ENCODE data around the gene ADAMTSL1.

ADAMTSL1 gene

GRCh38 chr9:18806232-18807080, 332.5 kb downstream of the ADAMTSL1 start:
- H3K27me3 Mint-ChIP-seq, result peaks cover 2% of the 10 kb centered on the region
- ATAC-seq (no peak), DNase-seq (no peak)
- H3K36me3 Mint-ChIP-seq (ENCODE audit: low read depth), result peaks cover under 1% of the 10 kb centered on the region
- no peaks in the 10 kb centered on the region for H3K4me1 Mint-ChIP-seq
- no peak overlapping the region for H3K27ac Mint-ChIP-seq
- peaks cover 4% of the 10 kb centered on the region for H3K9me3 Mint-ChIP-seq
- no peak overlapping the region for H3K4me3 Mint-ChIP-seq

GRCh38 chr9:18810581-18810980, 336.6 kb downstream of the ADAMTSL1 start:
- no peak for ATAC-seq
- Mint-ChIP-seq H3K4me3 (no peak overlapping the region), H3K27ac (no peak overlapping the region), H3K9me3 (no peaks in the 10 kb centered on the region), H3K4me1 (no peaks in the 10 kb centered on the region), H3K27me3 (peaks cover 2% of the 10 kb centered on the region), H3K36me3 (ENCODE audit: low read depth) (no peaks in the 10 kb centered on the region)
- DNase-seq, result no peak

- no peaks in the 10 kb centered on the region for H3K36me3 Mint-ChIP-seq (ENCODE audit: low read depth)
- H3K27ac Mint-ChIP-seq, result no peak overlapping the region
- H3K27me3 Mint-ChIP-seq, result no peaks in the 10 kb centered on the region
- no peak overlapping the region for H3K4me3 Mint-ChIP-seq
- no peaks in the 10 kb centered on the region for H3K9me3 Mint-ChIP-seq
- DNase-seq, result no peak
- H3K4me1 Mint-ChIP-seq, result no peaks in the 10 kb centered on the region
- ATAC-seq, result no peak
Observed at GRCh38 chr9:18811171-18811570, 337.2 kb downstream of the ADAMTSL1 start.

- Mint-ChIP-seq H3K4me1 (no peaks in the 10 kb centered on the region), H3K36me3 (ENCODE audit: low read depth) (no peaks in the 10 kb centered on the region), H3K9me3 (no peaks in the 10 kb centered on the region), H3K27ac (no peak overlapping the region), H3K4me3 (no peak overlapping the region), H3K27me3 (no peaks in the 10 kb centered on the region)
- ATAC-seq (no peak), DNase-seq (no peak)
Observed at GRCh38 chr9:18819418-18819817, 345.5 kb downstream of the ADAMTSL1 start.

GRCh38 chr9:18820566-18821095, 346.7 kb downstream of the ADAMTSL1 start:
- H3K4me1 Mint-ChIP-seq, result peaks cover 2% of the 10 kb centered on the region
- H3K36me3 Mint-ChIP-seq (ENCODE audit: low read depth), result no peaks in the 10 kb centered on the region
- no peak overlapping the region for H3K4me3 Mint-ChIP-seq
- no peak for ATAC-seq
- no peak overlapping the region for H3K27ac Mint-ChIP-seq
- DNase-seq, result no peak
- no peaks in the 10 kb centered on the region for H3K9me3 Mint-ChIP-seq
- no peaks in the 10 kb centered on the region for H3K27me3 Mint-ChIP-seq

- Mint-ChIP-seq H3K4me1 (peaks cover 6% of the 10 kb centered on the region), H3K36me3 (ENCODE audit: low read depth) (no peaks in the 10 kb centered on the region), H3K27me3 (no peaks in the 10 kb centered on the region), H3K4me3 (no peak overlapping the region), H3K27ac (no peak overlapping the region), H3K9me3 (no peaks in the 10 kb centered on the region)
- DNase-seq (no peak), ATAC-seq (no peak)
Observed at GRCh38 chr9:18821788-18822187, 347.8 kb downstream of the ADAMTSL1 start.

GRCh38 chr9:18822850-18823249, 348.9 kb downstream of the ADAMTSL1 start:
- Mint-ChIP-seq H3K4me3 (no peak overlapping the region), H3K27me3 (no peaks in the 10 kb centered on the region), H3K27ac (no peak overlapping the region), H3K36me3 (ENCODE audit: low read depth) (no peaks in the 10 kb centered on the region), H3K4me1 (peaks cover 6% of the 10 kb centered on the region), H3K9me3 (no peaks in the 10 kb centered on the region)
- DNase-seq (no peak), ATAC-seq (no peak)

GRCh38 chr9:18824095-18824666, 350.2 kb downstream of the ADAMTSL1 start:
- H3K4me3 Mint-ChIP-seq, result no peak overlapping the region
- no peaks in the 10 kb centered on the region for H3K36me3 Mint-ChIP-seq (ENCODE audit: low read depth)
- no peak overlapping the region for H3K27ac Mint-ChIP-seq
- ATAC-seq (no peak), DNase-seq (no peak)
- no peaks in the 10 kb centered on the region for H3K9me3 Mint-ChIP-seq
- H3K27me3 Mint-ChIP-seq, result no peaks in the 10 kb centered on the region
- peaks cover 6% of the 10 kb centered on the region for H3K4me1 Mint-ChIP-seq

GRCh38 chr9:18825656-18826170, 351.8 kb downstream of the ADAMTSL1 start:
- H3K27me3 Mint-ChIP-seq, result no peaks in the 10 kb centered on the region
- H3K36me3 Mint-ChIP-seq (ENCODE audit: low read depth), result no peaks in the 10 kb centered on the region
- no peak overlapping the region for H3K27ac Mint-ChIP-seq
- no peak overlapping the region for H3K4me3 Mint-ChIP-seq
- peaks cover 6% of the 10 kb centered on the region for H3K4me1 Mint-ChIP-seq
- no peaks in the 10 kb centered on the region for H3K9me3 Mint-ChIP-seq
- ATAC-seq (no peak), DNase-seq (no peak)

- ATAC-seq, result no peak
- Mint-ChIP-seq H3K27ac (no peak overlapping the region), H3K36me3 (ENCODE audit: low read depth) (no peaks in the 10 kb centered on the region), H3K4me1 (peaks cover 6% of the 10 kb centered on the region), H3K27me3 (no peaks in the 10 kb centered on the region), H3K4me3 (no peak overlapping the region), H3K9me3 (no peaks in the 10 kb centered on the region)
- DNase-seq, result no peak
Observed at GRCh38 chr9:18826248-18826647, 352.3 kb downstream of the ADAMTSL1 start.

GRCh38 chr9:18829066-18829465, 355.1 kb downstream of the ADAMTSL1 start:
- H3K4me1 Mint-ChIP-seq, result peaks cover 6% of the 10 kb centered on the region
- no peaks in the 10 kb centered on the region for H3K36me3 Mint-ChIP-seq (ENCODE audit: low read depth)
- H3K27me3 Mint-ChIP-seq, result no peaks in the 10 kb centered on the region
- no peak overlapping the region for H3K27ac Mint-ChIP-seq
- no peak overlapping the region for H3K4me3 Mint-ChIP-seq
- no peaks in the 10 kb centered on the region for H3K9me3 Mint-ChIP-seq
- DNase-seq (no peak), ATAC-seq (no peak)

- H3K4me1 Mint-ChIP-seq, result peaks cover 6% of the 10 kb centered on the region
- no peak overlapping the region for H3K4me3 Mint-ChIP-seq
- ATAC-seq, result no peak
- DNase-seq, result no peak
- H3K27me3 Mint-ChIP-seq, result no peaks in the 10 kb centered on the region
- no peak overlapping the region for H3K27ac Mint-ChIP-seq
- H3K9me3 Mint-ChIP-seq, result no peaks in the 10 kb centered on the region
- H3K36me3 Mint-ChIP-seq (ENCODE audit: low read depth), result no peaks in the 10 kb centered on the region
Observed at GRCh38 chr9:18829873-18830272, 355.9 kb downstream of the ADAMTSL1 start.

- DNase-seq, result no peak
Observed at GRCh38 chr9:18834740-18835361, 360.9 kb downstream of the ADAMTSL1 start.

GRCh38 chr9:18837402-18837801, 363.4 kb downstream of the ADAMTSL1 start:
- no peak for DNase-seq
- H3K36me3 Mint-ChIP-seq (ENCODE audit: low read depth), result no peaks in the 10 kb centered on the region
- no peak overlapping the region for H3K27ac Mint-ChIP-seq
- H3K27me3 Mint-ChIP-seq, result no peaks in the 10 kb centered on the region
- no peaks in the 10 kb centered on the region for H3K4me1 Mint-ChIP-seq
- ATAC-seq, result no peak
- no peak overlapping the region for H3K4me3 Mint-ChIP-seq
- H3K9me3 Mint-ChIP-seq, result no peaks in the 10 kb centered on the region

More at GRCh38 chr9:18834740-18835361, 360.9 kb downstream of the ADAMTSL1 start:
- no peaks in the 10 kb centered on the region for H3K9me3 Mint-ChIP-seq
- H3K27me3 Mint-ChIP-seq, result no peaks in the 10 kb centered on the region
- H3K4me1 Mint-ChIP-seq, result no peaks in the 10 kb centered on the region
- no peak overlapping the region for H3K4me3 Mint-ChIP-seq
- no peak for ATAC-seq
- H3K36me3 Mint-ChIP-seq (ENCODE audit: low read depth), result no peaks in the 10 kb centered on the region
- no peak overlapping the region for H3K27ac Mint-ChIP-seq

Measured in activated naive CD8-positive, alpha-beta T cell treated with anti-CD3 and anti-CD28 coated beads, Interleukin-2, amount 50 U/mL, for 24 hours (primary cell).